Hematopoietic multipotent progenitor cell treated with erythropoietin and hydrocortisone succinate and interleukin-3 and kit ligand, for 17 days (in vitro differentiated cells): ENCODE data around the gene MDM2.
"Not testable (repeated sequence)": the region's sequence is repeated elsewhere in the genome, so short reads cannot be mapped to it uniquely, and the experiment has no call there.

ENCODE experiments used
- DNase-seq: peaks from one replicate; pipeline ENCODE4 v3.0.0-alpha.2; 2015; ENCODE audit warnings: low spot score

The MDM2 gene

GRCh38 chr12:68827895-68828671 lies 20.1 kb downstream of the MDM2 start:
- no peak for DNase-seq

GRCh38 chr12:68828672-68829068 lies 20.7 kb downstream of the MDM2 start:
- DNase-seq: no peak

- no peak for DNase-seq
Observed at GRCh38 chr12:68831272-68831671, 23.3 kb downstream of the MDM2 start.

- no peak for DNase-seq
Observed at GRCh38 chr12:68831751-68832503, 23.9 kb downstream of the MDM2 start.

- DNase-seq: no peak
Observed at GRCh38 chr12:68832504-68832867, 24.5 kb downstream of the MDM2 start.

- no peak for DNase-seq
Observed at GRCh38 chr12:68833508-68833907, 25.5 kb downstream of the MDM2 start.

GRCh38 chr12:68835333-68835908 lies 27.4 kb downstream of the MDM2 start:
- no peak for DNase-seq

GRCh38 chr12:68837215-68837614 lies 29.2 kb downstream of the MDM2 start:
- no peak for DNase-seq

GRCh38 chr12:68838046-68838886 lies 30.3 kb downstream of the MDM2 start:
- no peak for DNase-seq

- DNase-seq: no peak
Observed at GRCh38 chr12:68839183-68840147, 31.5 kb downstream of the MDM2 start.

- DNase-seq: not testable (repeated sequence)
Observed at GRCh38 chr12:68841175-68841574, 33.2 kb downstream of the MDM2 start.

- DNase-seq: no peak
Observed at GRCh38 chr12:68841717-68842116, 33.7 kb downstream of the MDM2 start.

- DNase-seq: no peak
Observed at GRCh38 chr12:68842123-68842522, 34.1 kb downstream of the MDM2 start.

- DNase-seq: no peak
Observed at GRCh38 chr12:68842784-68843567, 35.0 kb downstream of the MDM2 start.

GRCh38 chr12:68844318-68844745 lies 36.4 kb downstream of the MDM2 start:
- no peak for DNase-seq

GRCh38 chr12:68844788-68845695 lies 37.1 kb downstream of the MDM2 start:
- no peak for DNase-seq

GRCh38 chr12:68846811-68847210 lies 38.8 kb downstream of the MDM2 start:
- no peak for DNase-seq

- no peak for DNase-seq
Observed at GRCh38 chr12:68850390-68850789, 42.4 kb downstream of the MDM2 start.
